ENCODE data around the gene UPK3BL1. TPM values are rescaled to one million over a fixed set of nuclear protein-coding genes. Genes with fewer than 3 reads are reported as not detected.
"Not testable (repeated sequence)": the region's sequence is repeated elsewhere in the genome, so short reads cannot be mapped to it uniquely, and the experiment has no call there.

UPK3BL1 gene
- total and polyA plus RNA-seq, 2 of the 8 experiments (the other 6 are each of a cell fraction or from before 2014, with no cell fraction given): 6.4 to 16.1 TPM

DNA sequence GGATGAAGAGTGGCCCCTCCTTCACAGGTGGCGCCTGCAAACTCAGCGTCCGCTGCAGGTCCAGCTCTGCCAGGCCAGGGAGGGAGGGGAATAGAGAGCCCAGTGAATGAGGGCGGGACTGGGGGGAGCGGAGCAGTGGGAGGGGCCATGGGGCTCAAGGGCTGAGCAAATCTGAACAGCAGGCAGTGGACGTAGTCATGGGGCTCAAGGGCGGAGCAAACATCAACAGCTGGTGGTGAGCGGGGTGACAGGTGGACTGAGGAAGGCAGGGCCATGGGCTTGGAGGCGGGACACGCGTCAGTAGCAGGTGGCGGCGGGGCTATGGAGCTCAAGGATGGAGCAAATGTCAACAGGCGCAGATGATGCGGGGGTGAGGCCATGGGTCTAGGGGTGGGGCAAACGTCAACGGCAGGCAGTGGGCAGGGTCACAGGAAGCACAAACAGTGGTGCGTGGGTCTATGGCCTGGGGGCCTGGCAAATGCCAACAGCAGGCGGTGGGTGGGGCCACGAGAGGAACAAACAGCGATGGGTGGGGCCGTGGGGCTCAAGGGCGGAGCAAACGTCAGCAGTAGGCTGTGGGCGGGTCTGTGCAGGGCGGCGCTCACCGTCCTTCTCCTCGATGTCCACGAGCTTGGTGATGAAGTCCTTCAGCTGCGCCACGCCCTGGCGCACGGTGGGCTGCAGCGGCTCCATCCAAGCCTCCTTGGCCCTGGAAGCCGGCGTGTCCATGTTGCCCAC lies 45.9 kb upstream of the UPK3BL1 start:
- H3K4ac ChIP-seq (replicated peaks; ENCODE audit: insufficient read length, low read depth, low read length); H3K9me3 ChIP-seq (ENCODE audit: insufficient read depth in 2 of 2, low read depth in 1 of 2, low read length in 1 of 2); H4K8ac ChIP-seq (ENCODE audit: extremely low read depth, insufficient read depth, low read length); H3K18ac ChIP-seq (ENCODE audit: extremely low read depth, low read length); H4K5ac ChIP-seq (ENCODE audit: insufficient read length, low read depth, low read length); H3K27me3 ChIP-seq (replicated peaks in 1 of 4; ENCODE audit: control insufficient read depth in 3 of 4, extremely low read depth in 1 of 4, insufficient read depth in 3 of 4, low read length in 3 of 4); DNase-seq (ENCODE audit: low read depth in 1 of 2, low spot score in 2 of 2); H3K14ac ChIP-seq (ENCODE audit: insufficient read length); H3K79me1 ChIP-seq (ENCODE audit: low read depth, low read length); FAIRE-seq; H3K9ac ChIP-seq (replicated peaks in 1 of 4; ENCODE audit: extremely low read depth in 1 of 4, low read depth in 3 of 4, low read length in 3 of 4); H3K56ac ChIP-seq (replicated peaks; ENCODE audit: insufficient read length, low read depth, low read length); H3K27ac ChIP-seq (ENCODE audit: low read depth, low read length); H3K4me1 ChIP-seq (replicated peaks in 1 of 4; ENCODE audit: control insufficient read depth in 3 of 4, insufficient read depth in 4 of 4, low read length in 3 of 4); H3K4me2 ChIP-seq (ENCODE audit: insufficient read depth in 1 of 2, low read depth in 2 of 2, low read length in 2 of 2); H2BK120ac ChIP-seq (replicated peaks; ENCODE audit: low read depth, low read length); H3K23ac ChIP-seq (ENCODE audit: insufficient read length); H4K20me1 ChIP-seq (replicated peaks in 1 of 2; ENCODE audit: control insufficient read depth in 1 of 2, insufficient read depth in 2 of 2, low read length in 2 of 2); H3K36me3 ChIP-seq (ENCODE audit: control insufficient read depth in 2 of 4, insufficient read depth in 4 of 4, low read length in 3 of 4); H2AFZ ChIP-seq (ENCODE audit: low read length); H3K23me2 ChIP-seq (ENCODE audit: low read depth, low read length); H2BK20ac ChIP-seq (ENCODE audit: low read length); H2BK12ac ChIP-seq (ENCODE audit: low read depth, low read length); H2BK15ac ChIP-seq (ENCODE audit: low read length); H4K91ac ChIP-seq (replicated peaks; ENCODE audit: insufficient read length, low read length); H2AK5ac ChIP-seq (ENCODE audit: low read depth, low read length); H2BK5ac ChIP-seq (ENCODE audit: low read depth, low read length); CTCF ChIA-PET (ENCODE audit: partially characterized antibody); H3K4me3 ChIP-seq (ENCODE audit: extremely low read depth in 1 of 4, insufficient read depth in 2 of 4, low read depth in 3 of 4, low read length in 4 of 4); H3K79me2 ChIP-seq (ENCODE audit: control insufficient read depth in 1 of 2, insufficient read depth in 2 of 2, low read length in 2 of 2); POLR2A ChIA-PET (ENCODE audit: partially characterized antibody): not testable (repeated sequence)
- WGBS, 2 experiments (ENCODE audit: extremely low coverage in 1 of 2, insufficient coverage in 1 of 2, insufficient read length in 1 of 2, insufficient replicate concordance in 2 of 2, low coverage in 1 of 2, low lambda C conversion rate in 2 of 2, missing lambda C conversion rate in 1 of 2): no CpG with 5 or more reads among the region's 37 CpGs

DNA sequence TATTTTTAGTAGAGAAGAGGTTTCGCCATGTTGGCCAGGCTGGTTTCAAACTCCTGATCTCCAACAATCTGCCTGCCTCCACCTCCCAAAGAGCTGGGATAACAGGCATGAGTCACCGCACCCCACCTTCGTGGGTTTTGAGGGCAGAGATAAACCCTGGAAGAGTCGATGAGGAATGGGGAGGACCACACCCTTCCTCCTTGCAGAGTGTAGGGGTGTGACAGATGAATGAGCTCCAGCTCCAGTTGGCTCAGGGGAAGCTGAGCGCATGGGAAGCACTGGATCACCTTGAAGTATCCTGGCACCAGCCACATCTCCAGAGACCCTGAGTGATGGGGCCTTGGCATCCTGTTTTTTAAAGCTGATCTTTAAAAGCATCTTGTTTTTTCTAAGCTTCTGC lies 40.0 kb upstream of the UPK3BL1 start:
- no CpG with 5 or more reads among the region's 5 CpGs for WGBS, 2 experiments (ENCODE audit: extremely low coverage in 1 of 2, insufficient coverage in 1 of 2, insufficient read length in 1 of 2, insufficient replicate concordance in 2 of 2, low coverage in 1 of 2, low lambda C conversion rate in 2 of 2, missing lambda C conversion rate in 1 of 2)
- H3K79me1 ChIP-seq (ENCODE audit: low read depth, low read length); H3K27ac ChIP-seq (ENCODE audit: low read depth, low read length); H3K9me3 ChIP-seq (ENCODE audit: insufficient read depth in 2 of 2, low read depth in 1 of 2, low read length in 1 of 2); H3K79me2 ChIP-seq (ENCODE audit: control insufficient read depth in 1 of 2, insufficient read depth in 2 of 2, low read length in 2 of 2); H3K36me3 ChIP-seq (ENCODE audit: control insufficient read depth in 2 of 4, insufficient read depth in 4 of 4, low read length in 3 of 4); H2AFZ ChIP-seq (ENCODE audit: low read length); CTCF ChIA-PET (ENCODE audit: partially characterized antibody); H4K8ac ChIP-seq (ENCODE audit: extremely low read depth, insufficient read depth, low read length); H3K4me3 ChIP-seq (ENCODE audit: extremely low read depth in 1 of 4, insufficient read depth in 2 of 4, low read depth in 3 of 4, low read length in 4 of 4); H3K14ac ChIP-seq (ENCODE audit: insufficient read length); FAIRE-seq; H3K27me3 ChIP-seq (replicated peaks in 1 of 4; ENCODE audit: control insufficient read depth in 3 of 4, extremely low read depth in 1 of 4, insufficient read depth in 3 of 4, low read length in 3 of 4); H3K4ac ChIP-seq (replicated peaks; ENCODE audit: insufficient read length, low read depth, low read length); H3K23ac ChIP-seq (ENCODE audit: insufficient read length); H2BK120ac ChIP-seq (replicated peaks; ENCODE audit: low read depth, low read length); H3K18ac ChIP-seq (ENCODE audit: extremely low read depth, low read length); H2BK20ac ChIP-seq (ENCODE audit: low read length); H4K5ac ChIP-seq (ENCODE audit: insufficient read length, low read depth, low read length); POLR2A ChIA-PET (ENCODE audit: partially characterized antibody); H3K4me1 ChIP-seq (replicated peaks in 1 of 4; ENCODE audit: control insufficient read depth in 3 of 4, insufficient read depth in 4 of 4, low read length in 3 of 4); H4K91ac ChIP-seq (replicated peaks; ENCODE audit: insufficient read length, low read length); H4K20me1 ChIP-seq (replicated peaks in 1 of 2; ENCODE audit: control insufficient read depth in 1 of 2, insufficient read depth in 2 of 2, low read length in 2 of 2); H3K23me2 ChIP-seq (ENCODE audit: low read depth, low read length); H3K4me2 ChIP-seq (ENCODE audit: insufficient read depth in 1 of 2, low read depth in 2 of 2, low read length in 2 of 2); DNase-seq (ENCODE audit: low read depth in 1 of 2, low spot score in 2 of 2); H2BK12ac ChIP-seq (ENCODE audit: low read depth, low read length); H2BK5ac ChIP-seq (ENCODE audit: low read depth, low read length); H3K56ac ChIP-seq (replicated peaks; ENCODE audit: insufficient read length, low read depth, low read length); H2AK5ac ChIP-seq (ENCODE audit: low read depth, low read length); H3K9ac ChIP-seq (replicated peaks in 1 of 4; ENCODE audit: extremely low read depth in 1 of 4, low read depth in 3 of 4, low read length in 3 of 4); H2BK15ac ChIP-seq (ENCODE audit: low read length): not testable (repeated sequence)

Data from H1 (cell line).